IPS DF 4.7 (cell line): ENCODE results near the gene RPRD2.

Experiments
- DNase-seq: peaks from one replicate; pipeline ENCODE4 v3.0.0-alpha.2; 2013; ENCODE audit warnings: low spot score; ENCODE audit errors: extremely low read depth

Gene RPRD2

DNA sequence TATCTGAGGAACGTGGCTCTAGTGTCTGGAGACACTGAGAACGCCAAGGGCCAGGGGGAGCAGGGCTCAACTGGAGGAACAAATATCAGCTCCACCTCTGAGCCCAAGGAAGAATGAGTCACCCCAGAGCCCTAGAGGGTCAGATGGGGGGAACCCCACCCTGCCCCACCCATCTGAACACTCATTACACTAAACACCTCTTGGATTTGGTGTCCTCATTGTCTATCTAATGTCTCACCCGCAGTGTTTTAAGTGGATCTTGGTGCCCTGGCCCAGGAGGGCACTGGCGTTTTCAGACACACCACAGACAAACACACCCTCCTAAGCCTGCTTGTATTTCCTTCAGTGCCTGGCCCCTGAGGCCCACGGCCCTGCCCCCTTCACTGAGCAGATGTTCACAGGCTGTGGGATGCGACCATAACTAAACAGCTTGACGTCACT lies 149.4 kb downstream of the RPRD2 start:
- DNase-seq, result no peak

GRCh38 chr1:150514260-150514659 lies 150.3 kb downstream of the RPRD2 start:
- no peak for DNase-seq

DNA sequence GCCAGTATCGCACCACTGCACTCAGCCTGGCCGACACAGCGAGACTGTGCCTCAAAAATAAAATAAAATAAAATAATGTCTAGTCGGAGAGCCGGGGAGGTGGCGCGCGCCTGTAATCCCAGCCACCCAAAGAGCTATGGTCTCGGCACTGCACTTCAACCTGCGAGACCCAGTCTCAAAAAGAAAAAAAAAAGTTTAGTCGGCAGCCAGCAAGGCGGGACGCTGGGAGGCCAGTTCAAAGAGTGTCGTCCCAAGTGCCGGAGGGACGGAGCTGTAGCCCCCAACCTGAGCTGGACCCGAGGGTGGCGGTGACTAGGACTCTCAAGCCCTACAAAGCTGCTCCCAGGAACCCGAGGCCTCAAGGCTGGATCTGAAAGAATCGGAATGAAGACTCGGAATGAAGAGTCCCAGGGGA lies 151.0 kb downstream of the RPRD2 start:
- no peak for DNase-seq

DNA sequence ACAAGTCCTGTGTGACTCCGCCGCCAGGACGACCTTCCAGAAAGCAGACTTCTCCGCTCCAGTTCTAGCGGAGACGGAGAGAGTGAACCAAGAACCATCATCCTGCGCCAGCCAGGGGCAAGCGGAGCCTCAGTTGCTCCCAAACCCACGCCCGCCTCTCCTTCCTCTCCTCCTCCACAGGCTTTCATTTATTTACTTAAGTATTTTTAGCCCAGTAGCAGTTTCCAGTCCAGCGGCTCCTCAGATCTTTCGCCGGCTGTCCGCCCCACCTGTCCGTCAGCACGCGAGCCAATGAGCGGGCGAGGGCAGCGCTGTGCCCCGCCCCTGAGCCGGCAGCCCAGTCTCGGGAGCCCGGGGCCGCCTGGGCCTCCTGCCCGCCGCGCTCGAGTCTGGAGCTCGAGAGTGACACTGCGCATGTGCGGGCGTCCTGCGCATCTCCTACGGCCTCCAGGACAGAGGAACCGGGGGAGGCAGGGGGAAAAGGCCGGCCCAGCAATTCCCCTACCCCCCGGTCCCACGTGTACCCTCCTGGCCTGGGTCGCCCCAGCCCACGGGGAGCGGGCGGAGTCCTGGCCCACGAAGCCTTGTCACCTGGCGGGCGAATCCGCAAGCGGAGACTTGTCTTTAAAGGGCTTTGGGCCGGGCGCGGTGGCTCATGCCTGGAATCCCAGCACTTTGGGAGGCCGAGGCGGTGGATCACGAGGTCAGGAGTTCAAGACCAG lies 151.5 kb downstream of the RPRD2 start, which contains the start of gene FALEC:
Gene FALEC (plus strand): TSS at position 425 of the 722 bp plus-strand sequence.
- DNase-seq, result no peak

DNA sequence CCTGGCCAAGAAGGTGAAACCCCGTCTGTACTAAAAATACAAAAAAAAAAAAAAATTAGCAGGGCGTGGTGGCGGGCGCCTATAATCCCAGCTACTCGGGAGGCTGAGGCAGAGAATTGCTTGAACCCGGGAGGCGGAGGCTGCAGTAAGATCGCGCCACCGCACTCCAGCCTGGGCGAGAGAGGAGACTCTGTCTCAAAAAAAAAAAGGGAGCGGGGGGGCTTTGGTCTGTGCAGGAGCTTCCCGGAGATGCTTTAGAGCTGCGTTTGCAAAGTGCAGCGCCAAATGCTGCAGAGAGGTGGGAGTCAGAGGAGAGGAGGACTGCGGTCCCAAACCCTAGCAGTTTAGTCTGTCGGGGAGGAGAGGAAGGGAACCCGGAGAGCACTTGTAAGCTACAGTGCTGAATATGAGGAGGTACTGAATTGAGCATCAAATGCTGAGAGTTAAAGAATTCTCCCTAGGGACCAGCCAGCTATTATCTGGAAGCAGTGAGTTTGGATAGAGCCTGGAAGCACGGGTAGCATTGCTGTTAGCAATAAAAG lies 152.2 kb downstream of the RPRD2 start:
- no peak for DNase-seq

DNA sequence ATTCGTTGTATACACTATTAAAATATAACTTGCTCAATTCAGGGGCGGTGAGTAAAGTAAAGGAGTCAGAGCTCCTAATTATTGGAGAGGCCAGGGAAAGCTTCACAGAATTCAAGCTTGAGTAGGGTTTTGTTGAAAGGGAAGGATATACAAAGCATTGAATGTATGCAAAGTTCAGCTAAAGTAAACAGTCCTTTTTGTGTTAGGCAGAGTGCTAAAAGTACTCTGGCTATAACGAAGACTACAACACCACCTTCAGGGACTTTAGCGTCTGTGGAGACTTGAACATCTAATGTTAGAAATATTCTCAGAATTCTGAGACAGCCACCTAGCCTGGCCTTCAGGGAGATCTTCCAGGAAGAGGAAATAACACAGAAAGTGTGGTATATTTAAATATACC lies 152.7 kb downstream of the RPRD2 start:
- DNase-seq, result no peak

DNA sequence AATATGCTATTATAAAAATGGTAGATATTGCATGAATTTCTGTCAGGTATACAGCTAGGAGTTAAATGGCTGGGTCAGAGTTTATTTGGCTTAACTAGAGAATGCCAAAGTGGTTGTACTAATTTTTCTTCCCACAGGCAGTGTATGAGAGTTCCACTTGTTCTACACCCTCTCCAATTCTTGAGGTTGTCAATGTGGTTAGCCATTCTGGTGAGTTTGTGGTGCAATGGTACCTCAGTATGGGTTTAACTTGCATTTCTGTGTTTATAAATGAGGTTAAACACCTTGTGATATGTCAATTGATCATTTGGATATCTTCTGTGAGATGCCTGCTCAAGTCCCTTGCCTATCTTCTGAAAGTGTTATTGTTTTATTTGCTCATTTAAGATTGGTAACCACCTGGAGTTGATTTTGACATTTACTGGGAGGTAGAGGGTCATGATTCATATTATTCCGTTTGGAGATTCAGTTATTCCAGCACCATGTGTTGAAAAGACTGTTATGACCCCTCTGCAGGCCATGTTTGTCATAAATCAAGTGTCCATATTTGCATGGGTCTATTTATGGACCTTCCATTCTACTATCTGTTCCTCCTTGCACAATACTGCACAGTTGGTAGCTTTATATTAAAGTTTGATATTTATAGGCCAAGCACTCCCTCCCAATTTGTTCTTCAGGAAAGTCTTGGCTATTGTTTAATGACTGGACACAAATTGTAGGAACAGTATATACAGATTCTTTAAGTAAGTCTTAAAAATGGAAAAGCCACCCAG lies 157.4 kb downstream of the RPRD2 start:
- DNase-seq, result no peak

- no peak for DNase-seq
Observed at GRCh38 chr1:150525348-150525747, 161.4 kb downstream of the RPRD2 start.
